ENCODE data around the gene HOXB7.
A peak's percentile ranks its signal among the peaks of the same experiment; 100 is the strongest.

The HOXB7 gene

GRCh38 chr17:48610282-48611211 lies at the start of gene HOXB7:
TSS of gene HOXB7 (minus strand) at chr17:48611017. CDS start at chr17:48610918, 99 bp downstream.
- DNase-seq, result peak in 4 of 56 donors; percentile 2 to 33 (median 20)

- no peak for DNase-seq
These were observed 45.1 kb upstream of the HOXB7 start for GRCh38 chr17:48655913-48656312.

GRCh38 chr17:48649741-48650140 lies 38.9 kb upstream of the HOXB7 start:
- DNase-seq, result no peak

- DNase-seq, result no peak
These were observed 37.1 kb upstream of the HOXB7 start for GRCh38 chr17:48647963-48648245.

- no peak for DNase-seq
These were observed 36.5 kb upstream of the HOXB7 start for GRCh38 chr17:48647103-48647962.

- no peak for DNase-seq
These were observed 35.6 kb upstream of the HOXB7 start for GRCh38 chr17:48646183-48647102.

- no peak for DNase-seq
These were observed 34.9 kb upstream of the HOXB7 start for GRCh38 chr17:48645639-48646182.

- DNase-seq, result no peak
These were observed 34.2 kb upstream of the HOXB7 start for GRCh38 chr17:48644910-48645557.

GRCh38 chr17:48644159-48644558 lies 33.3 kb upstream of the HOXB7 start:
- DNase-seq, result no peak

GRCh38 chr17:48643697-48644012 lies 32.8 kb upstream of the HOXB7 start:
- no peak for DNase-seq

GRCh38 chr17:48642843-48643696 lies 32.3 kb upstream of the HOXB7 start:
- no peak for DNase-seq

GRCh38 chr17:48642059-48642842 lies 31.4 kb upstream of the HOXB7 start:
- no peak for DNase-seq

- DNase-seq, result no peak
These were observed 30.8 kb upstream of the HOXB7 start for GRCh38 chr17:48641541-48642058.

GRCh38 chr17:48640858-48641180 lies 30.0 kb upstream of the HOXB7 start:
- no peak for DNase-seq

GRCh38 chr17:48639982-48640857 lies 29.4 kb upstream of the HOXB7 start:
- no peak for DNase-seq

- no peak for DNase-seq
These were observed 28.3 kb upstream of the HOXB7 start for GRCh38 chr17:48639136-48639535.
